H9 (cell line): ENCODE data around the gene DSC2. TPM values are rescaled to one million over a fixed set of nuclear protein-coding genes. Genes with fewer than 3 reads are reported as not detected.

ENCODE experiments used
- DNase-seq: peaks from one replicate; pipeline ENCODE4 v3.0.0-alpha.2; 2017
- H2AFZ ChIP-seq: one replicate; pipeline ENCODE4 v1.6.1; 2013; ENCODE audit warnings: mild to moderate bottlenecking, low read length, control low read depth, moderate library complexity
- H2AK5ac ChIP-seq: 2 replicates; pipeline ENCODE4 v1.6.1; 2013; ENCODE audit warnings: low read length, control low read depth, mixed read lengths; ENCODE audit not compliant: insufficient read length
- H2BK120ac ChIP-seq: one replicate; pipeline ENCODE4 v1.6.1; 2013; ENCODE audit warnings: low read depth, mild to moderate bottlenecking, low read length, control low read depth, inconsistent platforms; ENCODE audit not compliant: poor library complexity, severe bottlenecking
- H2BK12ac ChIP-seq: 2 replicates; pipeline ENCODE4 v1.6.1; 2013; ENCODE audit warnings: low read length, control low read depth, mixed read lengths, low read depth; ENCODE audit not compliant: insufficient read length
- H2BK15ac ChIP-seq: 2 replicates; pipeline ENCODE4 v1.6.1; 2013; ENCODE audit warnings: low read depth, low read length, control low read depth
- H2BK20ac ChIP-seq: one replicate; pipeline ENCODE4 v1.6.1; 2013; ENCODE audit warnings: low read depth, mild to moderate bottlenecking, low read length, control low read depth, inconsistent platforms; ENCODE audit not compliant: poor library complexity, severe bottlenecking
- H2BK5ac ChIP-seq: 2 replicates; pipeline ENCODE4 v1.6.1; 2013; ENCODE audit warnings: low read length, control low read depth, mixed read lengths; ENCODE audit not compliant: insufficient read length
- H3K14ac ChIP-seq: 2 replicates; pipeline ENCODE4 v1.6.1; 2013; ENCODE audit warnings: low read length, control low read depth; ENCODE audit not compliant: insufficient read depth
- H3K18ac ChIP-seq: 2 replicates; pipeline ENCODE4 v1.6.1; 2013; ENCODE audit warnings: low read depth, mild to moderate bottlenecking, mixed read lengths, low read length, control low read depth; ENCODE audit not compliant: insufficient read length
- H3K23ac ChIP-seq: 2 replicates; pipeline ENCODE4 v1.6.1; 2013; ENCODE audit warnings: low read length, control low read depth, mixed read lengths, low read depth; ENCODE audit not compliant: insufficient read length
- H3K23me2 ChIP-seq: 2 replicates; pipeline ENCODE4 v1.6.1; 2013; ENCODE audit warnings: low read depth, mild to moderate bottlenecking, mixed read lengths, low read length, control low read depth; ENCODE audit not compliant: insufficient read length, poor library complexity, severe bottlenecking
- H3K27ac ChIP-seq: 2 replicates; pipeline ENCODE4 v1.5.1; 2013; ENCODE audit warnings: low read length, control low read depth, mixed read lengths, low read depth; ENCODE audit not compliant: insufficient read length
- H3K27me3 ChIP-seq: 2 replicates; pipeline ENCODE4 v1.6.1; 2013; ENCODE audit warnings: low read length, control low read depth, inconsistent platforms; ENCODE audit not compliant: insufficient read depth
- H3K4ac ChIP-seq: 2 replicates; pipeline ENCODE4 v1.6.1; 2013; ENCODE audit warnings: low read depth, mild to moderate bottlenecking, control low read depth, inconsistent platforms, low read length, moderate library complexity
- H3K4me1 ChIP-seq: 2 replicates; pipeline ENCODE4 v1.6.1; 2013; ENCODE audit warnings: low read length, control low read depth, inconsistent platforms; ENCODE audit not compliant: insufficient read depth
- H3K4me2 ChIP-seq: 2 replicates; pipeline ENCODE4 v1.6.1; 2013; ENCODE audit warnings: low read length, control low read depth, mixed read lengths; ENCODE audit not compliant: insufficient read length, insufficient read depth
- H3K56ac ChIP-seq: 2 replicates; pipeline ENCODE4 v1.6.1; 2013; ENCODE audit warnings: low read depth, mild to moderate bottlenecking, mixed read lengths, low read length, control low read depth; ENCODE audit not compliant: insufficient read length
- H3K79me1 ChIP-seq: 2 replicates; pipeline ENCODE4 v1.6.1; 2013; ENCODE audit warnings: low read depth, mild to moderate bottlenecking, moderate library complexity, low read length, control low read depth, inconsistent platforms; ENCODE audit not compliant: insufficient read depth, poor library complexity, severe bottlenecking
- H3K79me2 ChIP-seq: 2 replicates; pipeline ENCODE4 v1.6.1; 2013; ENCODE audit warnings: low read length, control low read depth, inconsistent platforms; ENCODE audit not compliant: insufficient read depth
- H3K9ac ChIP-seq: 2 replicates; pipeline ENCODE4 v1.6.1; 2013; ENCODE audit warnings: low read length, control low read depth, mixed read lengths; ENCODE audit not compliant: insufficient read length; ENCODE audit errors: extremely low read depth
- H3K9me3 ChIP-seq: one replicate; pipeline ENCODE4 v1.6.1; 2013; ENCODE audit warnings: low read depth, low read length, inconsistent platforms; ENCODE audit not compliant: control insufficient read depth
- H3T11ph ChIP-seq: one replicate; pipeline ENCODE4 v1.6.1; 2013; ENCODE audit warnings: mild to moderate bottlenecking, low read length, control low read depth, inconsistent platforms
- H4K20me1 ChIP-seq: one replicate; pipeline ENCODE4 v1.6.1; 2013; ENCODE audit not compliant: control insufficient read depth, insufficient read length, insufficient read depth
- H4K5ac ChIP-seq: 2 replicates; pipeline ENCODE4 v1.6.1; 2013; ENCODE audit warnings: low read depth, mild to moderate bottlenecking, mixed read lengths, low read length, control low read depth; ENCODE audit not compliant: insufficient read length
- H4K8ac ChIP-seq: replicated peaks from 2 replicates; pipeline ENCODE4 v1.6.1; 2013; ENCODE audit warnings: low read length, control low read depth, mixed read lengths, low read depth; ENCODE audit not compliant: insufficient read length
- H4K91ac ChIP-seq: 2 replicates; pipeline ENCODE4 v1.6.1; 2013; ENCODE audit warnings: low read depth, mild to moderate bottlenecking, moderate library complexity, mixed read lengths, low read length, control low read depth; ENCODE audit not compliant: insufficient read length
- H3K27ac Mint-ChIP-seq, 3 experiments: 2 replicates in 2 of 3; 3 replicates in 1 of 3; pipeline ENCODE4 v1.8.0; 2020 to 2021; ENCODE audit warnings: mixed read lengths in 3 of 3, mild to moderate bottlenecking in 1 of 3, moderate library complexity in 1 of 3
- H3K27me3 Mint-ChIP-seq: 2 replicates; pipeline ENCODE4 v1.8.0; 2021; ENCODE audit warnings: low read depth, mild to moderate bottlenecking, moderate library complexity, mixed read lengths
- H3K36me3 Mint-ChIP-seq, 3 experiments: 2 replicates in 2 of 3; 3 replicates in 1 of 3; pipeline ENCODE4 v1.8.0; 2020 to 2021; ENCODE audit warnings: low read depth in 3 of 3, mixed read lengths in 3 of 3; ENCODE audit not compliant: insufficient read depth in 1 of 3
- H3K4me1 Mint-ChIP-seq, 2 experiments: 2 replicates each; pipeline ENCODE4 v1.8.0; 2020; ENCODE audit warnings: mixed read lengths in 2 of 2
- H3K4me3 Mint-ChIP-seq, 2 experiments: 2 replicates in 1 of 2; 3 replicates in 1 of 2; pipeline ENCODE4 v1.8.0; 2020 to 2021; ENCODE audit warnings: mild to moderate bottlenecking in 2 of 2, mixed read lengths in 2 of 2, moderate library complexity in 1 of 2
- H3K9me3 Mint-ChIP-seq, 2 experiments: 2 replicates in 1 of 2; 3 replicates in 1 of 2; pipeline ENCODE4 v1.8.0; 2020; ENCODE audit warnings: mild to moderate bottlenecking in 2 of 2, mixed read lengths in 2 of 2, moderate library complexity in 1 of 2
- WGBS: extraction: QIAGEN DNeasy Blood & Tissue Kit; methylation state at CpG from one replicate; pipeline ENCODE4 v1.1.7; 2013; ENCODE audit warnings: missing lambda C conversion rate, low lambda C conversion rate, mixed read lengths; ENCODE audit not compliant: insufficient read length; ENCODE audit errors: extremely low coverage; 5-methylcytosine and 5-hydroxymethylcytosine counted together
- total RNA-seq: library from RNA; stranded (reverse); gene quantifications from 2 replicates; pipeline ENCODE4 v1.2.1, GENCODE V29; 2021
- TF ChIP-seq, protein P1 (sequence below): fragments of 200-600 bp; sonication (generic); conservative IDR thresholded peaks from 3 replicates; pipeline ENCODE4 v1.8.0; 2021; ENCODE audit warnings: antibody characterized with exemption, mild to moderate bottlenecking

DSC2 gene
- total RNA-seq, 1 experiment from 2014 or later = 26.1 TPM

DNA sequence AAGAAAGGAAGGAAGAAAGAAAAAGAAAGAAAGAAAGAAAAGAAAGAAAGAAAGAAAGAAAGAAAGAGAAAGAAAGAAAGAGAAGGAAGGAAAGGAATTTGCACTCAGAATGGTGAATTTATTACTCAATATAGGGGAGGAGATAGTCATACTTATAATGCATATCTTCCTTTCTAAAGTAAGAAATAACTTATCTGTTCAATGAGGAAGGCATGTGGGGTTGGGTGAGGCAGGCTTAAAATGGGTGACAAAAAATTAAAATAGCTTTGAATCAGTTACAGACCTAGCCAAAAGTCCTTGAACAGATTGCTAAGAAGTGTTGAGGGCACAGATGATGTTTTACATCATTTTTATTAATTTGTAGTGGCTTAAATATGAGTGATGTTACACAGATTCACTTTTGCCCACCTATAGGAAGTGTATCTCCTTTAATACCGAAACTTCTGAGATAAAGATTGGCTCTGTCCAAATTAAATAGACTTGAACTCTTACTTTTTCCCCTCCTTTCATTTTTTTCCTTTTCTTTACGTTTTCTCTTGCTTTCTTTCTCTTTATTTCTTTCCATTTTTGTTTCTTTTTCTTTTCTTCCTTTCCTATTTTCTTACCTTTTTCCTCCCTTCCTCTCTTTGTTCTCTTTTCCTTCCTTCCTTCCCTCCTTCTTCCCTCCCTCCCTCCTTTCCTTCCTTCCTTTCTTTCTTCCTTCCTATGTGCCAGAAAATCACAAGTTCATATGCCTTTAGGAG lies 14.8 kb upstream of the DSC2 start:
- Histone ChIP-seq H2BK12ac (no peak overlapping the region), H3K27me3 (no peaks in the 10 kb centered on the region), H4K8ac (no peak overlapping the region), H4K5ac (no peak overlapping the region), H2AFZ (no peak overlapping the region), H3K4ac (no peak overlapping the region), H3K79me2 (no peaks in the 10 kb centered on the region), H3K14ac (no peak overlapping the region), H3K23me2 (no peaks in the 10 kb centered on the region), H2BK120ac (no peak overlapping the region), H3K79me1 (no peaks in the 10 kb centered on the region), H3K56ac (no peak overlapping the region), H3K9ac (no peak overlapping the region), H2BK20ac (no peak overlapping the region), H3K18ac (no peak overlapping the region), H3K4me1 (peaks cover 6% of the 10 kb centered on the region; the same call in 1 of the 2 replicates), H3K27ac (no peak overlapping the region), H3K9me3 (no peaks in the 10 kb centered on the region), H3K23ac (no peak overlapping the region), H3T11ph (no peak overlapping the region), H2BK5ac (no peak overlapping the region), H2BK15ac (no peak overlapping the region), H4K20me1 (no peaks in the 10 kb centered on the region), H4K91ac (no peak overlapping the region), H2AK5ac (no peak overlapping the region), H3K4me2 (no peak overlapping the region)
- Mint-ChIP-seq H3K36me3 (no peaks in the 10 kb centered on the region), H3K27me3 (no peaks in the 10 kb centered on the region), H3K9me3 (no peaks in the 10 kb centered on the region), H3K27ac (no peak overlapping the region), H3K4me3 (no peak overlapping the region), H3K4me1 (peaks cover 11 to 14% of the 10 kb centered on the region in 2 experiments)
- no CpG with 5 or more reads among the region's 2 CpGs for WGBS
- DNase-seq = no peak
- TF ChIP-seq, protein P1, sequence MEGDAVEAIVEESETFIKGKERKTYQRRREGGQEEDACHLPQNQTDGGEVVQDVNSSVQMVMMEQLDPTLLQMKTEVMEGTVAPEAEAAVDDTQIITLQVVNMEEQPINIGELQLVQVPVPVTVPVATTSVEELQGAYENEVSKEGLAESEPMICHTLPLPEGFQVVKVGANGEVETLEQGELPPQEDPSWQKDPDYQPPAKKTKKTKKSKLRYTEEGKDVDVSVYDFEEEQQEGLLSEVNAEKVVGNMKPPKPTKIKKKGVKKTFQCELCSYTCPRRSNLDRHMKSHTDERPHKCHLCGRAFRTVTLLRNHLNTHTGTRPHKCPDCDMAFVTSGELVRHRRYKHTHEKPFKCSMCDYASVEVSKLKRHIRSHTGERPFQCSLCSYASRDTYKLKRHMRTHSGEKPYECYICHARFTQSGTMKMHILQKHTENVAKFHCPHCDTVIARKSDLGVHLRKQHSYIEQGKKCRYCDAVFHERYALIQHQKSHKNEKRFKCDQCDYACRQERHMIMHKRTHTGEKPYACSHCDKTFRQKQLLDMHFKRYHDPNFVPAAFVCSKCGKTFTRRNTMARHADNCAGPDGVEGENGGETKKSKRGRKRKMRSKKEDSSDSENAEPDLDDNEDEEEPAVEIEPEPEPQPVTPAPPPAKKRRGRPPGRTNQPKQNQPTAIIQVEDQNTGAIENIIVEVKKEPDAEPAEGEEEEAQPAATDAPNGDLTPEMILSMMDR = no peak
